Right atrium auricular region (tissue), 2 donors: ENCODE results near the gene GYG1. TPM values are rescaled to one million over a fixed set of nuclear protein-coding genes. Genes with fewer than 3 reads are reported as not detected.

ENCODE experiments used
- DNase-seq: peaks from one replicate; pipeline ENCODE4 v3.0.0-alpha.2; 2019; ENCODE audit warnings: low spot score
- H3K27ac ChIP-seq, 2 donors: fragments of 200-600 bp; sonication (generic); 1 replicate in 1 of 2; 2 replicates in 1 of 2; pipeline ENCODE4 v1.5.1; 2016 to 2019
- H3K27me3 ChIP-seq, 2 donors: fragments of 200-600 bp; sonication (generic); one replicate each; pipeline versions ENCODE4 v1.5.1 to v1.6.0; 2017 to 2019
- H3K36me3 ChIP-seq: fragments of 200-600 bp; sonication (generic); one replicate; pipeline ENCODE4 v1.5.1; 2016
- H3K4me1 ChIP-seq, 2 donors: fragments of 200-600 bp; sonication (generic); one replicate each; pipeline versions ENCODE4 v1.5.1 to v1.6.0; 2017 to 2019
- H3K4me3 ChIP-seq, 2 donors: fragments of 200-600 bp; sonication (generic); 1 replicate in 1 of 2; 2 replicates in 1 of 2; pipeline ENCODE4 v1.5.1; 2017 to 2019; ENCODE audit warnings: mild to moderate bottlenecking in 1 of 2, moderate library complexity in 1 of 2
- H3K9me3 ChIP-seq, 2 donors: fragments of 200-600 bp; sonication (generic); one replicate each; pipeline ENCODE4 v1.5.1; 2019
- total RNA-seq, 2 donors: library from RNA; depleted of rRNA; stranded (reverse); fragments of >200 nt; gene quantifications; one replicate each; pipeline ENCODE4 v1.1.0, GENCODE V29; 2016
- TF ChIP-seq, protein P1 (sequence below), 2 donors: fragments of 200-600 bp; sonication (generic); IDR thresholded peaks; one replicate each; pipeline ENCODE4 v1.5.1; 2019; ENCODE audit warnings: antibody characterized with exemption in 2 of 2

Gene GYG1
- total RNA-seq, 2 donors from 2014 or later = 67.9 to 70.7 TPM

DNA sequence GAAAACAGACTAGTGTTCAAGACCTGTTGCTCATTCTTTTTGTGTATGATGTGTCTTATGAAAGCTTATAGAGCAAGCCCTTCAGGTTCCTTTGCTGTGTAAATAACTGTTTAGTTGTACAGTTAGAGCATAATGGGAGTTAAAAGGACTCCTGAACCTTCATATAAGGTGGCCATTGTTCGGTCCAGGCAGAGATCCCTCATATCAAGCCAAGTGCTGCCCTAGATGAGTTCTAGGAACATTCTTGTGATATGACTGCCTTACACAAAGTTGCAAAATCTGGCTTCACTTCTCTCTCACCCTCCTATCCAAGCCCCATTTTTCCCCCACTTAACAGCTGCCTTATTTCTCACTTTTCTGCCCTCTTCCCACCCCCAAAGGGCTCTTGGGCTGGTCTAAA lies 26.9 kb downstream of the GYG1 start:
- Histone ChIP-seq H3K4me3 (no peak overlapping the region), H3K36me3 (peaks cover 24% of the 10 kb centered on the region), H3K27ac (peak overlapping the region; percentile 18 to 72), H3K27me3 (no peaks in the 10 kb centered on the region), H3K4me1 (peaks cover 0 to 53% of the 10 kb centered on the region in 2 donors), H3K9me3 (no peaks in the 10 kb centered on the region)
- TF ChIP-seq, protein P1, sequence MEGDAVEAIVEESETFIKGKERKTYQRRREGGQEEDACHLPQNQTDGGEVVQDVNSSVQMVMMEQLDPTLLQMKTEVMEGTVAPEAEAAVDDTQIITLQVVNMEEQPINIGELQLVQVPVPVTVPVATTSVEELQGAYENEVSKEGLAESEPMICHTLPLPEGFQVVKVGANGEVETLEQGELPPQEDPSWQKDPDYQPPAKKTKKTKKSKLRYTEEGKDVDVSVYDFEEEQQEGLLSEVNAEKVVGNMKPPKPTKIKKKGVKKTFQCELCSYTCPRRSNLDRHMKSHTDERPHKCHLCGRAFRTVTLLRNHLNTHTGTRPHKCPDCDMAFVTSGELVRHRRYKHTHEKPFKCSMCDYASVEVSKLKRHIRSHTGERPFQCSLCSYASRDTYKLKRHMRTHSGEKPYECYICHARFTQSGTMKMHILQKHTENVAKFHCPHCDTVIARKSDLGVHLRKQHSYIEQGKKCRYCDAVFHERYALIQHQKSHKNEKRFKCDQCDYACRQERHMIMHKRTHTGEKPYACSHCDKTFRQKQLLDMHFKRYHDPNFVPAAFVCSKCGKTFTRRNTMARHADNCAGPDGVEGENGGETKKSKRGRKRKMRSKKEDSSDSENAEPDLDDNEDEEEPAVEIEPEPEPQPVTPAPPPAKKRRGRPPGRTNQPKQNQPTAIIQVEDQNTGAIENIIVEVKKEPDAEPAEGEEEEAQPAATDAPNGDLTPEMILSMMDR (IDR thresholded peaks at IDR 0.05) = no peak
- no peak for DNase-seq

DNA sequence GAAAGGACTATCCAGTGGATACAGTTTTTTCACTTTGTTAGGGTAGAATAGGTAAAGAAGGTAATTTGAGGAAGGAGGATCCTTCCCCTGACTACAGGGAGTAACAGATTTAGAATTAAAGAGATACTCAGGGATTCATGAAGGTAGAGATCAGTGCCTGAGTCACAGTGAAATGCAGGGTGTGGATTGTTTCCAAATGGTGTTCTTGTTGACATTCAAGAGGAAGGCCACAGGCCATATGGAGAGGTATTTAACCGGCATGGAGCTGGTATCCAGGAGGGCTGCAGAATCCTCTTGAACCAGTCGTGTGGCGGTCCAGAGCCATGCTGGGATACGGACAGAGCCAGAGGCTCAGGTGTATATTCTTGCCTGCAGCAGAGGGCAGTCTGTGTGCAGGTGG lies 28.2 kb downstream of the GYG1 start:
- no peak for DNase-seq
- no peaks in the 10 kb centered on the region for H3K27me3 ChIP-seq
- H3K4me1 ChIP-seq = peaks cover 0 to 53% of the 10 kb centered on the region in 2 donors
- peak overlapping the region in 1 of 2 donors; percentile 48 for H3K27ac ChIP-seq
- H3K4me3 ChIP-seq = no peak overlapping the region
- TF ChIP-seq, protein P1 (IDR thresholded peaks at IDR 0.05) = no peak
- no peaks in the 10 kb centered on the region for H3K9me3 ChIP-seq
- H3K36me3 ChIP-seq = peaks cover 24% of the 10 kb centered on the region

DNA sequence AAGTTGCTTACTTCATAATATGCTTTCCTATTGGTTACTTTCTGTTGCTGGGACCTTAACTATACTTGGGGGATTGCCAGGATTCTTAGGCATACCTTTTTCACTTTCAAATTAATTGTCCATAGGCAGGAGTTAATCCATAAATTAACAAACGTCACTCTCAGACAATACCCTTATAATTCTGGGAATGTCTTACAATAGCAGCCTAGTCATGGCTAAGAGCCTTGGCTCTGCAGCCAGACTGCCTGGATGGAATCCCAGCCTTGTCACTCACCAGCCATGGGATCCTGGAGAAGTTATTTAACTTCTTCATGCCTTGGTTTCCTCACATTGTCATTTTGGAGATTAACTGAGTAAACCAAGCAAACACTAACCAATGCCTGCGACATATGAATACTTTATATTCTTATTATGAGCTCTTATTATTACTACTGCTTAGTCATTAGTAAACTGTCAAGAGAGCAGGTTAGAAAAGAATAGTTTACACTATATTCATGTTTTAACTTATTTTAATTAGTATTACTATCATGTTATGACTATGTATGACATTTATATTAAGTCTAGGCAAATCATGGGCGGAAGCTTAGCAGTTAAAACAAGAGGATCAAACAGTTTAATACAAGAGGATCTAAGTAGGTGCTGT lies 29.0 kb downstream of the GYG1 start:
- H3K36me3 ChIP-seq = peaks cover 31% of the 10 kb centered on the region
- DNase-seq = no peak

DNA sequence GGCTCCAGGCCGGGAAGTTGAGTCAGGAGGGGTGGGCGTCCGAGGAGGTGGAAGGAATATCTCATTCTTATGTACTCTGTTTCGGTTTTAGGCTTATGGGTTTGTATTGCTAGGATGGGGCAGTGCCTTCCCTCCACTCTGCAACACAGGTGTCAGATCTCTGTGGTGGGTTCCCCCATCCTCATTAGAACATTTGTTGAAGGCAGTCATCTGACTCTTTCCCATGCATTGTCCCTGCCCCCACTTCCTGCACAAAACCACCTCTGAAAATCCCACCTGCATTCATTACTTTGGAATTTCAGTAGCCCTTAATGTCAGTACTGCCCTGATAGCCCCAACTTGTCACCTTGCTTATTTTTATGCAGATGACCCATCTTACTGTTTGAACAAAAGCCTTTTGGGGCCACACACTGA lies 29.5 kb downstream of the GYG1 start:
- no peak for DNase-seq
- TF ChIP-seq, protein P1 (IDR thresholded peaks at IDR 0.05) = no peak
- no peaks in the 10 kb centered on the region for H3K27me3 ChIP-seq
- peaks cover 0 to 7% of the 10 kb centered on the region in 2 donors for H3K9me3 ChIP-seq
- H3K36me3 ChIP-seq = peaks cover 37% of the 10 kb centered on the region
- H3K27ac ChIP-seq = no peak overlapping the region
- H3K4me3 ChIP-seq = no peak overlapping the region
- H3K4me1 ChIP-seq = peaks cover 0 to 46% of the 10 kb centered on the region in 2 donors

More for the DNA sequence above, 29.0 kb downstream of the GYG1 start:
- no peaks in the 10 kb centered on the region for H3K27me3 ChIP-seq
- H3K4me3 ChIP-seq = no peak overlapping the region
- H3K27ac ChIP-seq = peak overlapping the region in 1 of 2 donors; percentile 48
- H3K4me1 ChIP-seq = peaks cover 0 to 51% of the 10 kb centered on the region in 2 donors
- TF ChIP-seq, protein P1 (IDR thresholded peaks at IDR 0.05) = no peak
- peaks cover 0 to 6% of the 10 kb centered on the region in 2 donors for H3K9me3 ChIP-seq

DNA sequence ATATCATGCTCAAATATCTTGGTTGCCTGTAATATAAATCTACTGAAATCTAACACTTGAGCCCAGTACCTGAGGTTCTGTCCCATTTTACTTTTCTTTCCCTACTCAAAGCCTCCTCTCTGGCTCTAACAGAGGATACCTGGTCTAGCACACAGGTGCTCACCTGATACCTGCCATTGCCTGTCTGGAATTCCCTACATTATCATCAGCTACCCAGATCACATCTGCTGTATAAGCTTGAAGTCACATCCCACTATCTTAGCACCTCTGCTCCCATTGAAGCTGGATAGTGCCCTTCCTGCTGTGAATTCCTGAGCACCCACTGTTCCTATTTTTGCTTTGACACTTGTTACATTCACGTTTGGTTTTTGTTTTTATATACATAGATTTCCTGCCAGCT lies 30.5 kb downstream of the GYG1 start:
- peaks cover 46% of the 10 kb centered on the region for H3K36me3 ChIP-seq
- peaks cover 0 to 44% of the 10 kb centered on the region in 2 donors for H3K4me1 ChIP-seq

More for the DNA sequence above, 30.5 kb downstream of the GYG1 start:
- TF ChIP-seq, protein P1 (IDR thresholded peaks at IDR 0.05) = no peak
- H3K9me3 ChIP-seq = peaks cover 0 to 7% of the 10 kb centered on the region in 2 donors
- H3K27me3 ChIP-seq = no peaks in the 10 kb centered on the region
- no peak overlapping the region for H3K4me3 ChIP-seq
- no peak overlapping the region for H3K27ac ChIP-seq
- no peak for DNase-seq
